HL-60/S4 (cell line): Measurements from ENCODE around the gene ERBB2.
"Not testable (repeated sequence)": the region's sequence is repeated elsewhere in the genome, so short reads cannot be mapped to it uniquely, and the experiment has no call there.

Experiments
- in situ Hi-C: fragments of 300-500 bp; cut with MboI; formaldehyde crosslinking; loops from 2 replicates; pipeline ENCODE4 v1.14.3; 2022; ENCODE audit warnings: low sequenced_read_pairs

ERBB2 gene

DNA sequence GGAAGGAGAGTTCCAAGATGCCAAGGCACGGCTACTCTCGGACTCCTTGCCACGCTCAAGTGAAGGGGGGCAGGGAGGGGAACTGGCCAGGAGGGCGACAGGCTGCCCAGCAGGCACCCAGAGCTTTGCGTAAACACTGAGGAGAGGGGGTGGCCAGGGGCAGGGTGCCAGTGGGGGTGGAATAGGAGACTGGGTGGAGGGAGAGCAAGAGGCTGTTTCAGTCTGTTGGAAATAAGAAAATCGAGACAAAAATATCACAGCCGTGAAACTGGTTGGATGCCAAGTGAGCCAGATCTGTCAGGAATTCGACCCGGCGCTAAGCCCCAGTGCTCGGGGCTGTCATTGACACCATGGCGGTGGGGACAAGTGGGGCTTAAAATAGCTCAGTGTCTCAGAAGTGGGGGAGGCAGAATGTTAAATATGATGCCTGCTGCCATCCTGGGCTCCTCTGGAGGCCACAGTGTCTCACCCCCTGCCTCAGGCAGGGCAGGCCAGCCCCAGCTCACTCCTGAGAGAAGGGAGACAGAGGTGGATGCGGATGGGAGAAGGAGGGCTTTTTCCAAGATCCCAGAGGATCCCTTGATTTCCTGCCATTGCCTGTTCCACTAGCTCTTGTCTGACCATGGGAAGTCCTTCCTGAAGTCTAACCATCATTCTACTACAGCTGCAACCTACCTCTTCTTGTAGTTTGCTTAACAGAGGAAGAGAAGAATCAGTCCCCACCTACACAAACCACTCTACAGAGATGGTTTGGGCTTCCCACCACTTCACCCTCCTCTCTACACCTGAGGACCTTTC lies 22.1 kb upstream of the ERBB2 start:
- in situ Hi-C loops, result no loop called here

DNA sequence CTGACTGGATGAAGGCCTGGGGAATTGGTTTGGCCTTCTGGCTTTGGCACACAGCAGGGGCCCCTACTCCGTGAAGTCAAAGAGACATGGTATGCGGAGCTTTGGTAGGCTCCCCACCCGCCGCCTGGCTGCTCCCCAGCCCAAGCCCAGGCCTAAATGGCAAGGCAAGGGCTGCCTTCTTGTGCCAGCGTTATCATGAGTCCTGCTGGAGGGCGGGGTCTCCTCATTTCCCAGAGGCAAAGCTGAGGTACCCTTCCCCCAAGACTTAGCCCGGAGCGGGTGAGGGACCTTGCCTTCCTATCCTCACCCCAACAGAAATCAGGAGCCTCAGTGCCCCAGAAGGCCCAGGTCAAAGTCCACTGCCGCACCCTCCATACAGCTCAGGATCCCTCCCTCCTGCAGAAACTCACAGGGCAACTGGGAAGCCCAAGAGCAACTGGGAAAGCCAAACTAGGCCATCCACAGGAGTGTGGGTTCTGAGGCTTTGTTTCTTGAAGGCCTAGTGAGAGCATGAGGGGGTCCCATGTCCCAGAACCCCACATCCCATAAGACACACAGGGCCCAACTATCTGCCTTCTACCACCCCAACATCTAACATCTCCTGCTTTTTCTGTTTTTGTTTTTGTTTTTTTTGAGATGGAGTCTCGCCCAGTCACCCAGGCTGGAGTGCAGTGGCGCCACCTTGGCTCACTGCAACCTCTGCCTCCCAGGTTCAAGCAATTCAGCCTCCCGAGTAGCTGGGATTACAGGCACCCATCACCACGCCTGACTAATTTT lies 21.3 kb upstream of the ERBB2 start:
- in situ Hi-C loops, result no loop called here

DNA sequence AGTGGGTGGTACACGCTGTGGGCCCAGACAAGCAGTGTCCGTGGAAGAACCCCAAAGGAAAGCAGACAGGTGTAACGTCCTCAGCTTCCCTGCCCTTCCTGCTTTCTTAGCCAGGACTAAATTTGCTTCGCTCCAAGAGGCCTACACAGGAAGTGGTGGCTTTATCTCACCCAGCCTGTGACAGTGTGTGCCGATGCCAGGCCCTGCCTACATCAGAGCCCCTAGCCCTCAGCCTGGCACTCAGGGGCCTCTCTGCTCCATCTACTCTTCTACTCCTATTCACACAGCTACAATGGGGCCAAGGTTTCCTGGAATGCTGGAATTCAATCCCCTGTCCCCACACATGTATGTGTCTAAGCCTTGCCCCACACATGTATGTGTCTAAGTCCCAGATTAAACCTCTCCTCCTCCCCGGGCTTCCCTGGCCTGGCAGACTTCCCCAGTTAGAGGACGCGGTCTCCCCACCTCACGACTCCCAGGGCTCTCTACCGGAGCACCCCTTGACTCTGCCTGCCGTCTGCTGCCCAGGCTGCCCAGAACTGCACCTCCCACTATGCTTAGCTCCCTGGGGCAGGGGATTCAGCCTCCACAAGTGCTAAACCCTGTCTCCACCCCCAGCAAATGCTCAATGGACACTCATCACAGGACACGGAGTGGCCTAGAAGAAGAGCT lies 20.2 kb upstream of the ERBB2 start:
- in situ Hi-C loops, result loop anchor here (10.0 kb wide), 1 partner anchor 65 kb away; no protein-coding TSS in a partner anchor

DNA sequence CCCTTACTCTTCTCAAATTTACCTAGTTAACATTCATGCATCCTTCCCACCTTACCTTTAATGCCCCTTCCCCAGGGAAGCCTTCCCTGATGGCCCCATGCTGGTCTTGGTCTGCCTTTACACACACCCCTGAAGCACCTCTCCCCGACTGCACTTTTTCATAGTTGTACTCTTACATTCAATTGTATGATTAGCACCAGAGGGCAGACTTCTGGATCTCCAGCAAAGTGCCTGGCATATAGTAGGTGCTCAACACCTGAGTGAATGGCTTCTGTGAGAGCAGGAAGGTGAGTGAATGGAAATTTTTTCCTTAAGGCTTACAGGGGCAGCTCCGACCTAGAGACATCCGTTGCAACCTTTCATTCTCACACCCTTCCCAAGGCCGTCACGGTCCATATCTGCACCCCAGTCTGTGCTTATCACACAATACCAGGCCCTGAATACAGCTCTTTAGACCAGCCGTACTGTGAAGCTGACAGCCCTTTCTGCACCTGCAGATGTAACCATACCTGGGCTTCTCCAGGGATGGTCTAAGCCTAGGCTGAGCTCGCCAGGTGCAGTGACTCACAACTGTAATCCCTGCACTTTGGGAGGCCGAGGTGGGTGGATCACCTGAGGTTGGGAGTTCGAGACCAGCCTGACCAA lies 16.4 kb upstream of the ERBB2 start:
- in situ Hi-C loops, result loop anchor here (10.0 kb wide), 1 partner anchor 61 kb away; no protein-coding TSS in a partner anchor

DNA sequence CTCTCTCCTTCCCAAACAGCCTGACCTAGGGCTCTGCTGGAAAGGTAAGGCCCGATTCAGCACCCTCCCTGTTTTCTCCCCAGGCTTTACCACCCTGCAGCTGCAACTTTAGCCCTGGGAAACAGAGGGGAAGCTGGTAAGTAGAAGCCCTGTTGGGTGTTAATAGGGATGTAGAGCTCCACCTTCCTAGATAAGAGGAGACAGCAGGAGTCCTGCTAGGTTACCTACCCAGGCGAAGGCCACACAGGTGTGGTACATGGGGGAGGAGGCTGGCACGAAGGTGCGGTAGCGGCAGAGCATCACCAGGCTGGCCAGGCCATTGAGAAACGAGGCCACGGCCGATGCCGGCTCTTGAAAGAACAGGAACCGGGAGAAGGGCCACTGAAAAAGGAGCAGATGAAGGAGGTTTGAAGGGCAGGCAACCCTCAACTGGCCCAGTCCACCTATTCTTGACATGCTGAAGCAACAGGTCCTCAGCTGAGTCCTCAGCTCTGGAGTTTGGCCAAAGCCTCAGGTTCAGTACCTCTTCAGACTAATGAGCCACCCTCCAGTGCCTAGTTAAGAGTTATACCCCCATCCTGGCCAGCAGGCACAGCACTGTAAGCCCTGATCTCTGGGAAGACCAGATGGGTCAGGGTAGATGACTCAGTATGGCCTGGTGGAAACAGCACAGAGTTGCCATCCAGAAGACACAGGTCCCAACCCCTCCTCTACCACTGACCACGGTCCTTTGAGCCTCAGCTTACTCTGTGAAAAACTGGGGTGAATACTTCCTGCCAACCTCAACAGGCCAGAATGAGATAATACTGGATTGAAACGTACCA lies 15.3 kb upstream of the ERBB2 start:
- in situ Hi-C loops, result loop anchor here (10.0 kb wide), 1 partner anchor 60 kb away; no protein-coding TSS in a partner anchor

DNA sequence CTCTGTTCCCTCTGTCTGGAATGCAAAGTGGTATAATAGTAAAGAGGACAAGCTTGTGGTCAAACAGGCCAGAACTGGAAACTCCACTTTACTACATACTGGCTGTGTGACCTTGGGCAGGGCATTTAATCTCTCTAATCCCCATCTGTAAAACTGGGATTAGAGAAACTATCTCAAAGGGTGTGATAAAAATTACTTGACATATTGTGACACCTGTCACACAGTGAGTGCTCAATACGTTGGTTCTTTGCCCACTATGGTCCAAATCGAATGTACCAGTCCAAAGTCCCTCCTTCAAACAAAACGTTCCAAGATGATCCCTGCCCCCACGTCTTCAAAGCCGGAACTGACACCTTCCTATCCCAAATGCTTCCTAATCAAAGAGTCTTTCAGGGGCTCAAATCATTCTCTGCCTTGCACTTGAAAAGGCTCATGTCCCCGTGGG lies 12.7 kb upstream of the ERBB2 start:
- in situ Hi-C loops, result loop anchor here (10.0 kb wide), 1 partner anchor 58 kb away; no protein-coding TSS in a partner anchor

DNA sequence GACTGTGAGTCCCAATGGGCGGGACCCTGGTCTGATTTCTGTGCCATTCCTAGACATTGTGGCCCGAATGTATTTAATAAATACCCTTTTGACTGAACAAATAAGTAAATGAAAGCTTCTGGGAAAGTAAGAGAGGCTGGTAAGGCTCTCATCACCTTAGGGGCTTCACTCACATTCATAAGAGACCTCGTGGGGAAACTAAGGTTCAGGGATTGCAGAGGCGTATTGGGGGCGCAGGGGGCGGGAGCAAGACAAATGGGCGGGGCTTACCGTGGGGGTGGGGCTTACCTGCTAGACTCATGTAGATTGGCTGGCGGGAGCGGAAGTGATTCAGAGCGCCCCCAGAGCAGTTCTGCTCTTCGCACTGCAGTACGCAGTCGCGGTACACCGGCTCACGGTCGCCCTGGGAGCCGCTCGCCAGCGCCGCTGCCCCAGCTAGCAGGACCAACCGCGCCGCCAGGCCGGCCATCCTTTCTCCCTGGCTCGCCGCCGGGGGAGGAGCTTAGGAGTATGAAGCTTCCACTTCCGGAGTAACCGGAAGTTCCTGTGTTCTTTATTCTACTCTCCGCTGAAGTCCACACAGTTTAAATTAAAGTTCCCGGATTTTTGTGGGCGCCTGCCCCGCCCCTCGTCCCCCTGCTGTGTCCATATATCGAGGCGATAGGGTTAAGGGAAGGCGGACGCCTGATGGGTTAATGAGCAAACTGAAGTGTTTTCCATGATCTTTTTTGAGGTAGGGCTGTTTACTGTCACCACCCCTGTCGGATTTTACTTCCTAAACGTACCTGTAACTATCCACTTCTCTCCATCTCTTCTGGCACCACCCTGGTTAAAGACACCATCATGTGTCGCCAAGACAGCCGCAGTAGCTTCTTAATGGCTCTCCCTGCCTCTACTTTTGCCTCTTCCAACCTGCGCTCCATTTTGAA lies 12.1 kb upstream of the ERBB2 start, which contains the start of gene PGAP3:
Gene PGAP3 (minus strand): TSS at position 512 of the 929 bp plus-strand sequence. CDS start 43 bp downstream, at position 469.
- in situ Hi-C loops, result loop anchor here (10.0 kb wide), 1 partner anchor 57 kb away; no protein-coding TSS in a partner anchor

DNA sequence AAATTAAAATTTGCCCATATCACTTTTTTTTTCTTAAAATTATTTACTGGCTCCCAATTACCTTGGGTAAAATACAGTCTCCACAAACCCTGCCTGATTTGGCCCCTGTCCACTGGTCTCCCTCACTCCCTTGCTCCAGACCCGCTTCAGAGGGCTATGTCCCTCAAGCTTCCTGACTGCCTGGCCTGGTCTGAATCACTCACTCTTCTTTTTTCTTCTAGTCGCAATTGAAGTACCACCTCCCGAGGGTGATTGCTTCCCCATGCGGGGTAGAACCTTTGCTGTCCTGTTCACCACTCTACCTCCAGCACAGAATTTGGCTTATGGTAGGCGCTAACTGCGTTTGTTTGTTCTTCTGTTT lies 11.4 kb upstream of the ERBB2 start:
- in situ Hi-C loops, result loop anchor here (10.0 kb wide), 1 partner anchor 56 kb away; no protein-coding TSS in a partner anchor

DNA sequence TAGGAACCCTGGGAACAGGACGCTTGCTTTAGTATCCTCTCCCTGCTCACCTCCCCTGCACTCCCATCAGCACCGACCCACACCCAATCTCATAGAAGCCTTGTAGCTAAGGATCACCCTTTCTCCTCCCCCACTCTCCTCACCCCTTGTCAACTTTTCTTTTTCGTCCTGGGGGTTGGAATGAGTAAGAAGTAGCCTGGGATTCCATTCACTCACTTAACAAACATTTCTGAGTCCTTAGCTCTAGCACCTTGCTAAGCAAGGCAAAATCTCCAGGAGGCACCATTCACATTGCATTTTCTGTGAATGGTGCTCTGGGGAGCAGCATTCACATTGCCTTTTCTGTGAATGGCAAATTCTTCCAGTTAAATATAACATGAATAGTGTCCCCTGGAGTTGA lies 10.9 kb upstream of the ERBB2 start:
- in situ Hi-C loops, result loop anchor here (10.0 kb wide), 1 partner anchor 56 kb away; no protein-coding TSS in a partner anchor

DNA sequence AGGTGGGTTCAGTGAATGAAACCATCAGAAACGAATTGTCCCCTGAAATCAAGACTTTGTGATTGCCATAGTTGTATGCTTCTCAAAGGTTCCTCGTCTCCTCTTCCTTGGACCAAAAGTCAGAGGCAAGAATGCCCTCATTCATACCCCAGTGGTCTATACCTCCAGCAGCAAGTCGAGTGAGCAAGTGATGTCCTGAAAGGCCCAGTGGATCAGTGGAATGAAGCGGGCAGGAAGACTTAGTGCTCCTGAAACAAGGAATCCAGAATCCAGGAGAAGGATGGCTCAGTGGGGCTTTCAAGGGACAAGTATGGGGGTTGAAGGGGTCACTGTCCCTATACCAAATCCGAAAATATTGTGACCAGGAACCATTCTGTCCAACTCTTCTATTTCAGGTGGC lies 5.3 kb upstream of the ERBB2 start:
- in situ Hi-C loops, result no loop called here

DNA sequence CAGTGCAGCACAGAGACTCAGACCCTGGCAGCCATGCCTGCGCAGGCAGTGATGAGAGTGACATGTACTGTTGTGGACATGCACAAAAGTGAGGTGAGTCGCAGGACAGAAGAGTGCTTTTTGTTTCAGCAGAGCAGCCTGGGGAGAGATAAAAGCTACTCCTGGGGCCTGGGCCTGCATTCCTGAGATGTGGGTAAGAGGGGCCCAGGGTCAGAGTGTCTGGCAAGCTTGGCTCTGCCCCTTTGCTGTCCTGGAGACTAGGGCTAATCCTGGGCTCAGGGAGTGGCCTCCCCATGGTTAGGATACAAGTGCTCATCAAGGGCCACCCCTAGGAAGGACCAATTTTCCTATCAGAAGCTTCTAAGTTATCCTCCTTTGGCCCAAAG lies 4.8 kb upstream of the ERBB2 start:
- in situ Hi-C loops, result no loop called here

DNA sequence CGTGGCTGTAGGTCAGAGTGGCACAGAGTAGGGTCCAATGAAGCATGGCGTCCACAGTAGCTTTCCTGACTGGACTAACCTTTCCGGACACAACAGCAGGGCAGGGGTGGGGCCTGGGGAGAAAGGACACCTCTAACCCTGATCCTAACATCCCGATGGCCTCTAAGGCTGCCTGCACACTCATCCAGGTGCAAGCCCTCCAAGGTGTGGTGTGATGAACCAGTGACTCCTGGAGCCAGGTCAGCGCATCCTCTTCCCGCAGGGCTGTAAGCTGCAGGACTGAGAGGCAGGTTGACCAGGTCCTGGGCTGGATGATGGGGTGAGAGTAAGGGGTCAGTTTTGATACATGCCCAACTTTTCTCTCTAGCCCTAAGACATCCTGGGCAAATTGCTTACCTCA lies 3.1 kb upstream of the ERBB2 start:
- in situ Hi-C loops, result no loop called here

DNA sequence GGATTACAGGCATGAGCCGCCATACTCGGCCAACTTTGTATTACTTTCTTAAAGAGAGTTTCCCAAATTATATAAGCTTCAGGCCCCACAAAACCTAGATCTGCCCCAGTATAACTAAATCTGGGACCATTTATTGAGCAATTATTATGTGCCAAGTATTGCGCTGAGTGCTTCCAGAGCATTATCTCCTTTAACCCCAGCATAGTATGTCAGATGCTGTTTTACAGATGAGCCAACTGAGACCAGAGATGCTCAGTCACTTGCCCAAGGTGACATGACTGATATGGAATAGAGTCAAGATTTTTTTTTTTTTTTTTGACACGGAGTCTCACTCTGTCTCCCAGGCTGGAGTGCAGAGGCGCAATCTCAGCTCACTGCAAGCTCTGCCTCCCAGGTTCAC lies 1.9 kb upstream of the ERBB2 start:
- in situ Hi-C loops, result no loop called here

DNA sequence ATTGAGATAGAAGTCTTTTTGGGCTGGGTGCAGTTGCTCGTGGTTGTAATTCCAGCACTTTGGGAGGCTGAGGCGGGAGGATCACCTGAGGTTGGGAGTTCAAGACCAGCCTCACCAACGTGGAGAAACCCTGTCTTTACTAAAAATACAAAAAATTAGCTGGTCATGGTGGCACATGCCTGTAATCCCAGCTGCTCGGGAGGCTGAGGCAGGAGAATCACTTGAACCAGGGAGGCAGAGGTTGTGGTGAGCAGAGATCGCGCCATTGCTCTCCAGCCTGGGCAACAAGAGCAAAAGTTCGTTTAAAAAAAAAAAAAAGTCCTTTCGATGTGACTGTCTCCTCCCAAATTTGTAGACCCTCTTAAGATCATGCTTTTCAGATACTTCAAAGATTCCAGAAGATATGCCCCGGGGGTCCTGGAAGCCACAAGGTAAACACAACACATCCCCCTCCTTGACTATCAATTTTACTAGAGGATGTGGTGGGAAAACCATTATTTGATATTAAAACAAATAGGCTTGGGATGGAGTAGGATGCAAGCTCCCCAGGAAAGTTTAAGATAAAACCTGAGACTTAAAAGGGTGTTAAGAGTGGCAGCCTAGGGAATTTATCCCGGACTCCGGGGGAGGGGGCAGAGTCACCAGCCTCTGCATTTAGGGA lies 577 bp upstream of the ERBB2 start:
- in situ Hi-C loops, result not testable (repeated sequence)

DNA sequence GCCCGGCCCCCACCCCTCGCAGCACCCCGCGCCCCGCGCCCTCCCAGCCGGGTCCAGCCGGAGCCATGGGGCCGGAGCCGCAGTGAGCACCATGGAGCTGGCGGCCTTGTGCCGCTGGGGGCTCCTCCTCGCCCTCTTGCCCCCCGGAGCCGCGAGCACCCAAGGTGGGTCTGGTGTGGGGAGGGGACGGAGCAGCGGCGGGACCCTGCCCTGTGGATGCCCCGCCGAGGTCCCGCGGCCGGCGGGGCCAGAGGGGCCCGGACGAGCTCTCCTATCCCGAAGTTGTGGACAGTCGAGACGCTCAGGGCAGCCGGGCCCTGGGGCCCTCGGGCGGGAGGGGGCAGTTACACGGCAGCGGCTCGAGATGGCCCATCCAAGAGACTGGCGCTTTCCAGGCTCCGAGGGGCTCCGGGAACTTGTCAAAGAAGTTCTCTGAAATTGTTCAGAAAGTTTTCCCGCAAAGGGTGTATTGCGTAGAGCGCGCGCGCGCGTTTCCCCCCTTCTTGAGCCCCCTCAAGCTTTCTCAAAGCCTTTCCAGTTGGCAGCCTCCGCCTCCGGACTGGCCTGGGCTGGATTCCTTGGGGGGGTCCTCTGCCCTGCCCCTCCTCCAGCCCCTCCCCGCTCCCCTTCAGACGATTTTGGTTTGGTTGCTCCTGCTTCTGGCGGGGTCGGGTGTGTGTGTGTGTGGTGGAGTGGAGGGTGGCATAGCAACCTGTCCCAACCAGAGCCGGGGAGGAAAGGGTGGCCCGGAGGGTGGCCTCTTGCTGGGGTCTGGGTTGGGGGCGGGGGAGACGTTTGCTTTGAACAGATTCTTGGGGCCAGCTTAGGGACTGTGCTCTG lies 504 bp downstream of the ERBB2 start:
- in situ Hi-C loops, result no loop called here

DNA sequence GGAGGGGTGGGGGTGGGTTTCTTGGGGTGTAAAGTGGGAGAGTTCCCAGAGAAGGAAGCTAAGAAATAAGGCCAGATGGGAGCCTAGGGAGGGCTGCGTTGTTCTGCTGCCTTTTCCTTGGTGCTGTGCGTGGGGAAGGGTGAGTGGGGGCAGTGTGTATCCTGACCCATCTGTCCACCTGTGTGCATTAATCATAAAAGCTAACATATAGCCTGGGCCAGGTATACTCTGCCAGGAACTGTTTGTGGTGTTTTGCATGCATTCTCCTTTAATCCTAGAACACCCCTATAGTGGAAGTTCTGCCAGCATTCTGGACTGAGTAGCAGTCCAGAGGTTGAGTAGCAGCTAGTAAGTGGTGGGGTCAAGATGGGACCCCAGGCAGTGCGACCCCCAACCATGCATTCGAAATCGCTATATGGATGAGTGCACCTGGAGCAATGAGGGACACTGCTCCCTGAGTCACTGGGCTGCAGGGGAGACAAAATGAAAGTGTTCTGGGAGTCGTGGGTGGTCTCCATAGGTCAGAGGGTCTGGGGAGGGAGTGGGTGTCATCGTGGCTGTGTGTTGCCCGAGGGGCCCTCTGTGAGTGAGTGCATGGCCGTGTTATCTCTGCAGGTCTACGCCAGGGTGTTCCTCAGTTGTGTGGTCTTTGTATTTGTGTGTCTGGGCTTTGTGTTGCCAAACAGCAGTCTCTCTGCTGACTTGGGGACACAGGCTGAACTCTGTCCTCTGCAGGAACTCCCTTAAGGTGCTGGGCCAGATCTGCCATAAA lies 1.3 kb downstream of the ERBB2 start:
- in situ Hi-C loops, result no loop called here
